ENCODE measurements around the gene FBXW11.

The FBXW11 gene

GRCh38 chr5:171997011-171997410 lies 9.4 kb downstream of the FBXW11 start:
- Mint-ChIP-seq H3K9me3 (no peaks in the 10 kb centered on the region), H3K27me3 (ENCODE audit: low read depth, poor library complexity) (no peaks in the 10 kb centered on the region), H3K36me3 (ENCODE audit: low read depth) (peaks cover 51% of the 10 kb centered on the region), H3K27ac (no peak overlapping the region), H3K4me1 (peaks cover 38% of the 10 kb centered on the region), H3K4me3 (no peak overlapping the region)
- DNase-seq = no peak
- no peak for TF ChIP-seq CTCF (IDR thresholded peaks at IDR 0.05)

- no peaks in the 10 kb centered on the region for H3K9me3 Mint-ChIP-seq
- H3K27me3 Mint-ChIP-seq (ENCODE audit: low read depth, poor library complexity) = no peaks in the 10 kb centered on the region
- H3K4me3 Mint-ChIP-seq = no peak overlapping the region
- peaks cover 14% of the 10 kb centered on the region for H3K4me1 Mint-ChIP-seq
- no peak for TF ChIP-seq CTCF (IDR thresholded peaks at IDR 0.05)
- peaks cover 77% of the 10 kb centered on the region for H3K36me3 Mint-ChIP-seq (ENCODE audit: low read depth)
- DNase-seq = no peak
- H3K27ac Mint-ChIP-seq = no peak overlapping the region
Observed at GRCh38 chr5:171992813-171993212, 13.6 kb downstream of the FBXW11 start.

- no peak for TF ChIP-seq CTCF (IDR thresholded peaks at IDR 0.05)
- H3K9me3 Mint-ChIP-seq = no peaks in the 10 kb centered on the region
- DNase-seq = no peak
- no peak overlapping the region for H3K27ac Mint-ChIP-seq
- H3K4me3 Mint-ChIP-seq = no peak overlapping the region
- H3K4me1 Mint-ChIP-seq = peaks cover 14% of the 10 kb centered on the region
- peaks cover 78% of the 10 kb centered on the region for H3K36me3 Mint-ChIP-seq (ENCODE audit: low read depth)
- no peaks in the 10 kb centered on the region for H3K27me3 Mint-ChIP-seq (ENCODE audit: low read depth, poor library complexity)
Observed at GRCh38 chr5:171992305-171992704, 14.1 kb downstream of the FBXW11 start.

- H3K27ac Mint-ChIP-seq = no peak overlapping the region
- TF ChIP-seq CTCF (IDR thresholded peaks at IDR 0.05) = no peak
- H3K4me1 Mint-ChIP-seq = peaks cover 12% of the 10 kb centered on the region
- no peaks in the 10 kb centered on the region for H3K27me3 Mint-ChIP-seq (ENCODE audit: low read depth, poor library complexity)
- H3K36me3 Mint-ChIP-seq (ENCODE audit: low read depth) = peaks cover 70% of the 10 kb centered on the region
- H3K4me3 Mint-ChIP-seq = no peak overlapping the region
- no peaks in the 10 kb centered on the region for H3K9me3 Mint-ChIP-seq
- no peak for DNase-seq
Observed at GRCh38 chr5:171990713-171991015, 15.8 kb downstream of the FBXW11 start.

GRCh38 chr5:171989946-171990712 lies 16.3 kb downstream of the FBXW11 start:
- DNase-seq = no peak
- no peak for TF ChIP-seq CTCF (IDR thresholded peaks at IDR 0.05)
- no peak overlapping the region for H3K4me3 Mint-ChIP-seq

GRCh38 chr5:171989276-171989675 lies 17.2 kb downstream of the FBXW11 start:
- Mint-ChIP-seq H3K27ac (no peak overlapping the region), H3K27me3 (ENCODE audit: low read depth, poor library complexity) (no peaks in the 10 kb centered on the region), H3K4me3 (no peak overlapping the region), H3K9me3 (no peaks in the 10 kb centered on the region), H3K4me1 (peaks cover 17% of the 10 kb centered on the region), H3K36me3 (ENCODE audit: low read depth) (peaks cover 61% of the 10 kb centered on the region)
- no peak for DNase-seq
- TF ChIP-seq CTCF (IDR thresholded peaks at IDR 0.05) = no peak

More at GRCh38 chr5:171989946-171990712, 16.3 kb downstream of the FBXW11 start:
- Mint-ChIP-seq H3K36me3 (ENCODE audit: low read depth) (peaks cover 67% of the 10 kb centered on the region), H3K9me3 (no peaks in the 10 kb centered on the region), H3K4me1 (peaks cover 13% of the 10 kb centered on the region), H3K27ac (no peak overlapping the region), H3K27me3 (ENCODE audit: low read depth, poor library complexity) (no peaks in the 10 kb centered on the region)
